CD4-positive, alpha-beta T cell treated with Interleukin-10 for 1 hour (primary cell): ENCODE results near the gene HNF4A.

Source experiments
- DNase-seq: peaks from one replicate; pipeline ENCODE4 v3.0.0-alpha.2; 2020

Gene HNF4A

DNA sequence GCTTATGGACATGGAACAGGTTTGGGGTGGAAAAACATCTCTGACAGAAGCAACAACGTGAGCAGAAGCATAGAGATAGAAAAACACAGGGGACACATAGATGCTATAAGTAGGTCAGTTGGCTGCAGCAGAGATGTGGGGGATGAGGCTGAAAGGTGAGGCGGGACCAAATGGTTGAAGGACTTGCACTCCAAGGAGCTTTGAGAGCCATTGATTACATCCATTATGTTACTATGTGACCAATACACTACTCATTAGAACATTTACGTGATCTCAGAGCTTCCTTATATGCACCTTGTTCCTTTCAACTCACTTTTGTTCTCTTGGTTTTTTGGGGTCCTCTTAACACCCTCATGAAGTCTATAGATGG lies 72.3 kb downstream of the HNF4A start:
- DNase-seq: no peak

- DNase-seq: no peak
Observed at GRCh38 chr20:44428174-44429016, 72.9 kb downstream of the HNF4A start.

DNA sequence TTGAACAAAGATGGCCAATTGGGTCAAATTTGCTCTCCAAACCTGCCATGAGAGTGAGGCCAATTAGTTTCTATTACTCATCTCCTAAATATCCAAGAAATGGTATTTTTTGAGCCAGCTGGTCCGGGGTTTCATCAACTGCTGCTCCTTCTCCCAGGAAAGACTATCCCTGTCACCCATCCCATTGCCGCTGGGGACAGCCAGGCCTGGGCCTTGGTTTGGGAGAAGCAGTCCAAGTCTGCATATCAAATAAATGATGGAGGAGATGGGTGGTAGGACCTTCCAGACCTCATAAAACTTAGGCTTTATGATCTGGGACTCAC lies 73.5 kb downstream of the HNF4A start:
- DNase-seq: no peak

DNA sequence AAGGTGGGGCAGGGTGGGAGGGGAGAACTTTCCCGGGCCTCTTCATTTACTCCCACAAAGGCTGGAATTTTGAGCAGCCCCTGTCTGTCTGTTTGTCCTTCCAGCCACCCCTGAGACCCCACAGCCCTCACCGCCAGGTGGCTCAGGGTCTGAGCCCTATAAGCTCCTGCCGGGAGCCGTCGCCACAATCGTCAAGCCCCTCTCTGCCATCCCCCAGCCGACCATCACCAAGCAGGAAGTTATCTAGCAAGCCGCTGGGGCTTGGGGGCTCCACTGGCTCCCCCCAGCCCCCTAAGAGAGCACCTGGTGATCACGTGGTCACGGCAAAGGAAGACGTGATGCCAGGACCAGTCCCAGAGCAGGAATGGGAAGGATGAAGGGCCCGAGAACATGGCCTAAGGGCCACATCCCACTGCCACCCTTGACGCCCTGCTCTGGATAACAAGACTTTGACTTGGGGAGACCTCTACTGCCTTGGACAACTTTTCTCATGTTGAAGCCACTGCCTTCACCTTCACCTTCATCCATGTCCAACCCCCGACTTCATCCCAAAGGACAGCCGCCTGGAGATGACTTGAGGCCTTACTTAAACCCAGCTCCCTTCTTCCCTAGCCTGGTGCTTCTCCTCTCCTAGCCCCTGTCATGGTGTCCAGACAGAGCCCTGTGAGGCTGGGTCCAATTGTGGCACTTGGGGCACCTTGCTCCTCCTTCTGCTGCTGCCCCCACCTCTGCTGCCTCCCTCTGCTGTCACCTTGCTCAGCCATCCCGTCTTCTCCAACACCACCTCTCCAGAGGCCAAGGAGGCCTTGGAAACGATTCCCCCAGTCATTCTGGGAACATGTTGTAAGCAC lies 74.1 kb downstream of the HNF4A start:
- DNase-seq: no peak

GRCh38 chr20:44430270-44431065 lies 75.0 kb downstream of the HNF4A start:
- DNase-seq: no peak

GRCh38 chr20:44431118-44431501 lies 75.6 kb downstream of the HNF4A start:
- DNase-seq: no peak

- DNase-seq: no peak
Observed at GRCh38 chr20:44431502-44432234, 76.2 kb downstream of the HNF4A start.

DNA sequence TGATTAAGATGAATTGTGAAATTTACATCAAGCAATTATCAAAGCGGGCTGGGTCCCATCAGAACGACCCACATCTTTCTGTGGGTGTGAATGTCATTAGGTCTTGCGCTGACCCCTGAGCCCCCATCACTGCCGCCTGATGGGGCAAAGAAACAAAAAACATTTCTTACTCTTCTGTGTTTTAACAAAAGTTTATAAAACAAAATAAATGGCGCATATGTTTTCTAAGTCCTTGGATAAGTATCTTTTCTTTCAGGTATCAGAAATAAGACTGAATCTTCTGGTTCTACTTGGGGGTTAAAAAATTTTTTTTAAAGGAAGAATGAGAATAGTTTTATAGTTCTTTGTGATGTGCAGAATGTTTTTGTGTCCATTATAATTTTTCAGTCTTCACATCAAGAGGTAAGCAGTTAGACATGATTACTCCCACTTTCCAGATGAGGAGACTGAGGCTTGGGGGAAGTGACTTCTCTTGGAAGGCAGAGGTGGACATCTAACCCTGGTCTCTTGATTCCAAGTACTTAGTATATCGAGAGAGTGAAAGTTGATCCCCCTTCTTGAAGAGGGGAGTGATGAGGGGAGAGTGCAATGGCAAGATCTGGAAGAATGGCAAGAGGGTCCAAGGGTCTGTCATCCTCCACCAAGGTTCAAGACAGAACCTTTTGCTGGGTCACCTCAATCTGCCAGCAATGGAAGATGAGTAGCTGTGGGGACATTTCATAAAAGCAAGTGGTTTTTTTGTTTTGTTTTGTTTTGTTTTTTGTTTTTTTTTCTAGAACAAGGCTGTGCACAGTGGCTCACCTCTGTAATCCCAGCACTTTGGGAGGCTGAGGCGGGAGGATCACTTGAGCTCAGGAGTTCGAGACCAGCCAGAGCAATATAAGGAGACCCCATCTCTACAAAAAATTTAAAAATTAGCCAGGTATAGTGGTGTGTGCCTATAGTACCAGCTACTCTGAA lies 77.4 kb downstream of the HNF4A start:
- DNase-seq: no peak

DNA sequence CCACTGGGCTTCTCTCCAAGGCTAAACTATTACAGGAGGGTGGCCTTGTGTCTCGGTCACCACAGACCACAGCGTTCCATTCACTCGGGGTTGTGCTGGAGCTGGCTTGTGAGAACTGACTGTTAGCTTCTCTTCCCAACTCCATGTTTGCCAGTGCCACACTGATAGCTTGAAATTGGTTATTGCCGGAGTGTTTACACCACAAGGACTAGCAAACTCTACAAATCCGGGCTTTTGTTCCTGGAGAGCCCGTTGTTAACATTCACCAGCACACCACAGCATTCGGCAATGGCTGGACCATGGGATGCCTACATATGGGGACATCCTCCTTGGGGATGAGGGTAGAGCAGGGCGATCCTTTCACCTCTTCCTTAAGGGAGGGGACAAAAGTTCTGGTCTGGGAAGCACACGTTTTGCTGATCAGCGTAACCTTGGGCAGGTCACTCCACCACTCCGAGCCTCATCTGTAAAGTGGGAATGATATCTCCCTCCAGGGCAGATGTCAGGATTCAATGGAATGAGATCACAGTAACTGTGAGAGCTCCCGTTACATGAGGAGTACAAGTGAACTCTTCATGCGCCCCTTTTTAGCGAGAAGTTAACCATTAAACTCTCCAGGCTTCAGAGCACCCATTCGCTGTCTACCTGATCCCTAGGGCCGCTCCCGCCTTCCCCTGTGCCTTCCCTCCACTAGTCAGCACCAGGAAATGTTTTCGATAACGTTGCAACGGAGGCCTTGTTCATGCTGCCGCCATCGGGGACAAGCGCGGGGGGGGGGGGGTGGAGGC lies 78.4 kb downstream of the HNF4A start:
- DNase-seq: no peak

DNA sequence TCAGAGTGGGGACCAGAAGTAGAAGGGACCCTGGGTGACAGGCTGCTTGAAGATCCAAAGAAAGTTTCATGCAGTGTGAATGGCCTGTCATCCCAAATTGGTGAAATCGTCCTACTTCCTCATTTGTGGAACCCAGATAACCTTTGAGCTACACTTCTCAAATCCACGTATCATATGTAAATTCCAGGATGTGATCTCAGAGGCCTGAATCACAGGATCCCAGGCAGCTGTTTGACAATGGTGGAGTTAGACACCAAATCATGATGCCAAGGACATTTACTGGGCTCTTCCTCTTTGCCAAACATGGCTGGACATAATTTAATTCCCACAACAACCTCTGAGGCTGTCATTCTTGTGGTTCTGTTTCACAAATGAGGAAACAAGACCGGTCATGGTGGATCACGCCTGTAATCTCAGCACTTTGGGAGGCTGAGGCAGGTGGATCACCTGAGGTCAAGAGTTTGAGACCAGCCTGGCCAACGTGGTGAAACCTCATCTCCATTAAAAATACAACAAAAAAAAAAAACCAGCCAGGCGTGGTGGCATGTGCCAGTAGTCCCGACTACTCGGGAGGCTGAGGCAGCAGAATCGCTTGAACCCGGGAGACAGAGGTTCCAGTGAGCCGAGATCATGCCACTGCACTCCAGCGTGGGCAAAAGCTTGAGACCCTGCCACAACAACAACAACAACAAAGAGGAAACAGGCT lies 80.3 kb downstream of the HNF4A start:
- DNase-seq: no peak

- no peak for DNase-seq
Observed at GRCh38 chr20:44436393-44436792, 80.9 kb downstream of the HNF4A start.

DNA sequence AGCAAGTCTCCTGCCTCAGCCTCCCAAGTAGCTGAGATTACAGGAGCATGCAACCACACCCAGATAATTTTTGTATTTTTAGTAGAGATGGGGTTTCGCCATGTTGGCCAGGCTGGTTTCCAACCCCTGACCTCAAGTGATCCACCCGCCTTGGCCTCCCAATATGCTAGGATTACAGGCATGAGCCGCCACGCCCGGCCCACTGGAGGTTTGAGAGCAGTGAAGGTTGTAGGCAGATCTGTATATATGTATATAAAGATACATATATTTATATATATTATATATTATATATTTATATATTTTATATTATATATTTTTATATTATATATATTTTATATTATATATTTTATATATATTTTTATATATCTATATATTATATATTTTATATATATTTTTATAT lies 82.0 kb downstream of the HNF4A start:
- DNase-seq: no peak

DNA sequence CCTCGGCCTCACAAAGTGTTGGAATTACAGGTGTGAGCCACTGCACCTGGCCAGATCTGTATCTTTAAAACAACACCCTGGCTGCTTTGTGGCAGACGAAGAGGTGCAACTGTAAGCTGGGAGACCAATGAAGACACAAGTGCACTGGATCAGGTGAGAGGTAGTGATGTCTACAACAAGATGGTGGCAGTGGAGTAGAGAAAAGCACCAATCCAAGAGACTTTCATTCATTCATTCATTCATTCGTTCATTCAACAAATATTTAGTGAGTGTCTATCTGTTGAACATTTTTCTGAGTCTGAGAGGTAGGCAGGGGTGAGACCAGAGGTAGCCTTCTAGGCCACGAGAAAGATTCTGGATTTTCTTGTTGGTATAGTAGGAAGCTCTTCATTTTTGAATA lies 83.3 kb downstream of the HNF4A start:
- no peak for DNase-seq

DNA sequence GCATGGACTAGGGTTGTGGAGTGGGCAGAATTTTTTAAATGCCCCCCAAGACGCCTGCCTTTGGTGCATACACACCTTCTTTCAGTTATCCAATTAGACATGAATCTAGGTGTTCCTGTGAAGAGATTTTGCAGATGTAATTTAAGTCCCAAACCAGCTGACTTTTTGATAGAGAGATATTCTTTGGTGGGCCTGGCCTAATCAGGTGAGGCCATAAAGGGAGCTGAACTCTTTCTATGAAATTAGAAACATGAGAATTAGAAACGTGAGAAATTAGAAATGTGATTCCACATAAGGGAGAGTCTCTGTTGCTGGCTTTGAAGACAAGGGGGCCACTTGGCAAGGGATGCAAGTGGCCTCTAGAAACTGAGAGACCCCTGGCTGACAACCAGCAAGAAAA lies 83.8 kb downstream of the HNF4A start:
- DNase-seq: no peak

DNA sequence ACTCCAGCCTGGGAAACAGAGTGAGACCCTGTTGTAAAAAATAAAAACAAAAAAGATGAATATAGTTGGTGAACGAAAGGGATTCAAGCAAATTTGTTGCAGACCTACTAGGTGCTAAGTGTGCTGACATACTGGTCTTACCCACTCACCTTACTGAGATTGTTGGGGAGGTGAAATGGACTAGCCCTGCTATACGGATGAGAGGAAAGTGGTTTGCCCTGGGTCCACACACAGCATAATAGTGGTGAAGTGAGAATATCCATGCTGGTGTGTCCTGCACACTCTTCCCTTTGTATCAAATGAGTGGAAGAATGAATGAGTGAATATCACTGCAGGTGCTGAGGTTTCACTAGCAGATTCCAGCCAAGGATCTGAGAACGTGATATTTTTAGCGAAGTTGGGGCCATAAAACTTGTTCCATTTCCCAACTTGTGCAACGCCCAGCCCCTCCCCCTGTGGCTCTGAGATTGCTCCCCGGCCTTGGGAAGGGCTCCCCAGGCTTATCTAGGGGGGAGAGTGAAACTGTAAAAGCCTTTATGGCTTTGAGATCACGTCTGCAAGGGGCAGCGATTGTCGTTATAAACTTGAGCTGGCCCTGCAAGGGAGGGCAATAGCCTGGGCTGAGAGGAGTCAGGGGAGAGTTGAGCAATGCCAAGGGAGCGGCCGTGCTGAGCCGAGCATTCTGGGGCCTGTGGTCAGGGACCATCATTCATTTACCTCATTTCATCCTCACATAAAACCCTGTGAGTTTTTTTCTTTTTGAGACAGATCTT lies 87.0 kb downstream of the HNF4A start:
- DNase-seq: no peak

- DNase-seq: no peak
Observed at GRCh38 chr20:44445742-44446710, 90.5 kb downstream of the HNF4A start.

DNA sequence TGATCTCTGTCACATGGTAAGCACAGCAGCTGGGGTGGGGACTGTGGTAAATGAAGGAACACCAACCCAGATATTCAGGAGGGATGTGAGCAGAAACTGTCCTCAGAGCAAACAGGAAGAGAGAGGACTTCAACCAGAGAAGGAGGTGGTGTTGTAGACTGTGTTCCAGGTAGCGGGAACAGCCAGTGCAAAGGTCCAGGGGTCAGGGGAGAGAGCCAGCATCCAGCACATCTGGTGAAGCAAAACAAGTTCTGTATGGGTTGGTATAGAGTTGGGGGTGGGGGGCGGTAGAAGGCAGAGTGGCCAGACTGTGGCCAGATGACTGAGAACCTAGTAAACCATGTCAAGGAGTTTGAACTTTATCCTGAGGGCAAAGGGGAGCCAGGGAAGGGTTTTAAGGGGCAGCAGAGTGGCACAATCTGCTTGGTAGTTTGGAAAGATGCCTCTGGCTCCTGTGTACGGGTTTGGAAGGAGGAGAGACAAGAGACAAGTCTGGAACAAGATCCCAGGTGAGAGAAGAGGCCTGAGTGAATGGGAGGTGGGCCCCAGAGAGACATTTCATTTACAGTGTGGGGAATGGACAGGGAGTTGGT lies 92.4 kb downstream of the HNF4A start:
- DNase-seq: no peak
